NCI-H128 (cell line): Measurements from ENCODE around the gene GORASP1.

Source experiments
- DNase-seq: peaks from one replicate; lab custom pipeline; 2025; ENCODE audit not compliant: unreplicated experiment; lab: John Stamatoyannopoulos, UW

GORASP1 gene

GRCh38 chr3:39141171-39141995 is 34.0 kb upstream of the GORASP1 start:
- DNase-seq = no peak

- no peak for DNase-seq
These were observed 33.0 kb upstream of the GORASP1 start for GRCh38 chr3:39140341-39140971.

GRCh38 chr3:39139442-39139841 is 32.0 kb upstream of the GORASP1 start:
- no peak for DNase-seq

- no peak for DNase-seq
These were observed 31.5 kb upstream of the GORASP1 start for GRCh38 chr3:39138804-39139415.

GRCh38 chr3:39137991-39138803 is 30.8 kb upstream of the GORASP1 start:
- DNase-seq = no peak

GRCh38 chr3:39137435-39137936 is 30.1 kb upstream of the GORASP1 start:
- no peak for DNase-seq

GRCh38 chr3:39136533-39137434 is 29.4 kb upstream of the GORASP1 start:
- no peak for DNase-seq

GRCh38 chr3:39135170-39135805 is 27.9 kb upstream of the GORASP1 start:
- DNase-seq = no peak

- no peak for DNase-seq
These were observed 26.9 kb upstream of the GORASP1 start for GRCh38 chr3:39134305-39134704.

- no peak for DNase-seq
These were observed 26.4 kb upstream of the GORASP1 start for GRCh38 chr3:39133822-39134221.

- DNase-seq = no peak
These were observed 25.7 kb upstream of the GORASP1 start for GRCh38 chr3:39133093-39133490.

GRCh38 chr3:39132096-39133092 is 25.0 kb upstream of the GORASP1 start:
- DNase-seq = no peak

- no peak for DNase-seq
These were observed 23.4 kb upstream of the GORASP1 start for GRCh38 chr3:39130693-39131265.

GRCh38 chr3:39130026-39130425 is 22.6 kb upstream of the GORASP1 start:
- DNase-seq = no peak

GRCh38 chr3:39128951-39129350 is 21.5 kb upstream of the GORASP1 start:
- no peak for DNase-seq

- no peak for DNase-seq
These were observed 20.5 kb upstream of the GORASP1 start for GRCh38 chr3:39127908-39128304.

GRCh38 chr3:39127269-39127907 is 20.0 kb upstream of the GORASP1 start:
- DNase-seq = no peak
